HCT116 (cell line): Measurements from ENCODE around the gene RPS28. TPM values are rescaled to one million over a fixed set of nuclear protein-coding genes. Genes with fewer than 3 reads are reported as not detected.

Source experiments
- ATAC-seq: fragments of 200-7000 bp; cut with Tn5 transposase; 2 replicates; pipeline ENCODE4 v1.9.1; 2020; ENCODE audit warnings: mild to moderate bottlenecking, moderate library complexity
- BruUV-seq: library from RNA; stranded (reverse); fragments of 400-500 nt; replicated peaks from 2 replicates; lab custom pipeline; 2021; lab: Mats Ljungman, UMichigan
- CTCF ChIA-PET: fragments of 300-600 bp; sonication (Branson Sonifier 250); formaldehyde crosslinking; loops from one replicate; lab custom pipeline; 2021; ENCODE audit warnings: antibody characterized with exemption; lab: Charles Lee
- POLR2A ChIA-PET: fragments of 300-600, 350-600 bp; sonication (Branson Sonifier 250); formaldehyde crosslinking; loops from one replicate; lab custom pipeline; 2021; ENCODE audit warnings: antibody characterized with exemption; lab: Charles Lee
- RAD21 ChIA-PET, 2 experiments: fragments of 300-600 bp; sonication (Branson Sonifier 250); formaldehyde crosslinking; loops; one replicate each; lab custom pipeline; 2023; ENCODE audit warnings: low total read pairs in 2 of 2; ENCODE audit not compliant: uncharacterized antibody in 2 of 2, unreplicated experiment in 2 of 2, low non-redundant PET in 1 of 2; lab: Charles Lee
- DNase-seq: peaks from one replicate; pipeline ENCODE4 v3.0.0-alpha.2; 2010; ENCODE audit warnings: low read depth, low spot score
- H2AFZ ChIP-seq: fragments of 200-600 bp; shearing (Covaris generic), sonication (generic); 2 replicates; pipeline ENCODE4 v1.6.1; 2017; ENCODE audit warnings: low read depth, mixed run types, mixed read lengths, antibody characterized with exemption, low read length; ENCODE audit not compliant: poor library complexity, severe bottlenecking
- H3K27ac ChIP-seq: 2 replicates; pipeline ENCODE4 v1.5.1; 2012; ENCODE audit warnings: low read depth, low read length
- H3K27me3 ChIP-seq: fragments of 200-600 bp; sonication (generic); 2 replicates; pipeline ENCODE4 v1.6.1; 2016; ENCODE audit warnings: mixed run types, low read length, mixed read lengths; ENCODE audit not compliant: insufficient read depth
- H3K36me3 ChIP-seq, 2 experiments: fragments of 200-500 bp in 1 of 2; fragments of 200-600 bp in 1 of 2; sonication (Bioruptor generic) in 1 of 2; sonication (generic) in 1 of 2; 2 replicates each; pipeline versions ENCODE4 v1.5.1 to v1.6.1; 2014 to 2016; ENCODE audit warnings: low read length in 2 of 2, inconsistent platforms in 1 of 2, mixed read lengths in 1 of 2, mixed run types in 1 of 2; ENCODE audit not compliant: insufficient read depth in 2 of 2, control insufficient read depth in 1 of 2
- H3K4me1 ChIP-seq, 2 experiments: fragments of 200-600 bp in 1 of 2; sonication (generic) in 1 of 2; 2 replicates each; pipeline versions ENCODE4 v1.5.1 to v1.6.1; 2012 to 2017; ENCODE audit warnings: low read length in 2 of 2, inconsistent platforms in 1 of 2, mild to moderate bottlenecking in 1 of 2, mixed read lengths in 1 of 2, mixed run types in 1 of 2, moderate library complexity in 1 of 2; ENCODE audit not compliant: insufficient read depth in 2 of 2, control insufficient read depth in 1 of 2
- H3K4me2 ChIP-seq: fragments of 200-600 bp; sonication (generic); 2 replicates; pipeline ENCODE4 v1.6.1; 2017; ENCODE audit warnings: mixed run types, low read length, mixed read lengths
- H3K4me3 ChIP-seq, 2 experiments: fragments of 200-600 bp in 1 of 2; sonication (generic) in 1 of 2; replicated peaks in 1 of 2; 2 replicates each; pipeline ENCODE4 v1.5.1; 2011 to 2016; ENCODE audit warnings: low read length in 2 of 2, control low read depth in 1 of 2, low read depth in 1 of 2, mild to moderate bottlenecking in 1 of 2, mixed read lengths in 1 of 2, mixed run types in 1 of 2
- H3K79me2 ChIP-seq: fragments of 200-600 bp; sonication (generic); 2 replicates; pipeline ENCODE4 v1.6.1; 2017; ENCODE audit warnings: mild to moderate bottlenecking, mixed run types, low read length, moderate library complexity, mixed read lengths; ENCODE audit not compliant: insufficient read depth
- H3K9ac ChIP-seq: fragments of 200-600 bp; sonication (generic); 2 replicates; pipeline ENCODE4 v1.6.1; 2016; ENCODE audit warnings: low read length, mixed read lengths
- H3K9me2 ChIP-seq: fragments of 200-600 bp; sonication (generic), shearing (Covaris generic); 2 replicates; pipeline ENCODE4 v1.6.1; 2017; ENCODE audit warnings: mixed run types, mild to moderate bottlenecking, moderate library complexity; ENCODE audit not compliant: insufficient read depth
- H3K9me3 ChIP-seq, 2 experiments: fragments of 200-500 bp in 1 of 2; fragments of 200-600 bp in 1 of 2; sonication (Bioruptor generic) in 1 of 2; sonication (generic) in 1 of 2; 2 replicates each; pipeline ENCODE4 v1.6.1; 2014 to 2017; ENCODE audit warnings: low read length in 2 of 2, mixed read lengths in 2 of 2, inconsistent platforms in 1 of 2, low read depth in 1 of 2, mild to moderate bottlenecking in 1 of 2, mixed run types in 1 of 2, moderate library complexity in 1 of 2; ENCODE audit not compliant: control insufficient read depth in 1 of 2, insufficient read depth in 1 of 2
- H4K20me1 ChIP-seq: fragments of 200-600 bp; sonication (generic), shearing (Covaris generic); 2 replicates; pipeline ENCODE4 v1.6.1; 2017; ENCODE audit warnings: mixed run types, mild to moderate bottlenecking, moderate library complexity; ENCODE audit not compliant: insufficient read depth
- CEBPB ChIP-seq: IDR thresholded peaks from 2 replicates; pipeline ENCODE4 v1.6.1; 2012; ENCODE audit warnings: low read depth
- EGR1 ChIP-seq: IDR thresholded peaks from 2 replicates; pipeline ENCODE4 v1.6.1; 2012; ENCODE audit warnings: low read depth
- EZH2phosphoT487 ChIP-seq: fragments of 200-600 bp; IDR thresholded peaks from 2 replicates; pipeline ENCODE4 v1.6.1; 2018; ENCODE audit warnings: antibody characterized with exemption, borderline replicate concordance
- JUND ChIP-seq: IDR thresholded peaks from 2 replicates; pipeline ENCODE4 v1.6.1; 2012
- POLR2A ChIP-seq: IDR thresholded peaks from 2 replicates; pipeline ENCODE4 v1.7.0; 2011; ENCODE audit warnings: borderline replicate concordance; ENCODE audit not compliant: insufficient read depth, insufficient read length; ENCODE audit errors: extremely low read depth
- POLR2AphosphoS5 ChIP-seq: IDR thresholded peaks from 2 replicates; pipeline ENCODE4 v1.6.1; 2011; ENCODE audit warnings: mild to moderate bottlenecking, low read depth, low read length, moderate library complexity
- REST ChIP-seq: IDR thresholded peaks from 2 replicates; pipeline ENCODE4 v1.6.1; 2012; ENCODE audit warnings: low read depth
- SRF ChIP-seq: IDR thresholded peaks from 2 replicates; pipeline ENCODE4 v1.6.1; 2012; ENCODE audit warnings: low read depth
- TCF7L2 ChIP-seq: IDR thresholded peaks from 2 replicates; pipeline ENCODE4 v1.7.0; 2011; ENCODE audit warnings: borderline replicate concordance, inconsistent platforms; ENCODE audit not compliant: insufficient read depth, insufficient read length; ENCODE audit errors: extremely low read depth
- YY1 ChIP-seq: IDR thresholded peaks from 2 replicates; pipeline ENCODE4 v1.6.1; 2011; ENCODE audit warnings: low read length, low read depth, moderate library complexity, mild to moderate bottlenecking; ENCODE audit not compliant: insufficient replicate concordance; ENCODE audit errors: extremely low read depth
- ZBTB33 ChIP-seq: IDR thresholded peaks from 2 replicates; pipeline ENCODE4 v1.6.1; 2011; ENCODE audit warnings: mild to moderate bottlenecking, low read length, moderate library complexity; ENCODE audit not compliant: insufficient replicate concordance; ENCODE audit errors: extremely low read depth
- intact Hi-C: fragments of 100-400 bp; cut with micrococcal nuclease; formaldehyde crosslinking; loops from 2 replicates; pipeline ENCODE4 v1.10.0; 2022
- total RNA-seq: library from RNA; stranded (reverse); gene quantifications from one replicate; pipeline ENCODE4 v1.2.1, GENCODE V29; 2021; ENCODE audit not compliant: unreplicated experiment

The RPS28 gene
- total RNA-seq, 1 experiment from 2014 or later: 2,379 TPM

DNA sequence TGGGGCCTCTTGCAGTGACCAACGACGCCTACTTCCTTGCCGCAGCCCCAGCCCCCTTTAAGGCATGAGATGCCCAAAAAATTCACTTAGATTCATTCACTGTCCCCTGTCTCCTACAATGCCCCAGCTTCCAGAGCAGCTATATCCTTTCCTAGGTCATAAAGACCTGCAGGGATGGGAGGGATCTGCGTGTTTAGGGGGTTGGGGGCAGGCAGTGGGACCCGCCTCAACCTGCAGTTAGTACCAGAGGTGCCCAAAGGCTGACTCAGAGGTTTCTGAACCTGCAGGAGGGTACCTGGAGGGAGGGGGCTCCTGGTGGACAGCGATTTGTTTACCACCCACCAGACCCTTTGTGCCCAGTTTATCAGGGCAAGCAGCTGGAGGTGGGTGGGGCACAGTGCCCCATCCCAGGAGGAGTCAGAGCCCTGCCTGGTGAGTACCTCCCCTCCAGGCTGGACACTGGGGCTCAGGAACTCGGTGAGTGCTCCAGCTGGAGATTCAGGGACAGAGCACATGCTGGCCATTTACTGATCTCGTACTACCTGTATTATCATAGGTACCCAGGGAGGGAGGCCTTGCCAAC is 10.1 kb downstream of the RPS28 start:
- Histone ChIP-seq H3K36me3 (no peaks in the 10 kb centered on the region), H3K9me3 (no peaks in the 10 kb centered on the region), H3K27ac (no peak overlapping the region), H3K4me3 (no peak overlapping the region), H3K4me1 (peaks cover 4 to 18% of the 10 kb centered on the region in 2 experiments; a peak in 3 of 4 replicates), H3K79me2 (peaks cover 15% of the 10 kb centered on the region), H3K9ac (no peak overlapping the region), H4K20me1 (no peaks in the 10 kb centered on the region), H3K27me3 (no peaks in the 10 kb centered on the region), H2AFZ (no peak overlapping the region), H3K4me2 (no peak overlapping the region), H3K9me2 (no peaks in the 10 kb centered on the region)
- RAD21 ChIA-PET: interaction anchor here in 1 of 2 experiments (0.7 kb wide), 1 partner anchor 1262 kb away, joined by 6 read pairs; the partner anchor contains the start of gene ZNF557
- TSS peak; percentile 17 for BruUV-seq
- no peak for DNase-seq
- TF ChIP-seq YY1 (no peak), EGR1 (no peak), EZH2phosphoT487 (no peak), ZBTB33 (no peak), CEBPB (no peak), POLR2AphosphoS5 (no peak), SRF (no peak), TCF7L2 (no peak), REST (no peak), JUND (no peak), POLR2A (no peak)
- intact Hi-C loops: loop anchor here (10.0 kb wide), 1 partner anchor 177 kb away; no protein-coding TSS in a partner anchor
- POLR2A ChIA-PET: no interaction called here
- ATAC-seq: no peak
- CTCF ChIA-PET: no interaction called here
